Putamen (tissue), 1 donor: Measurements from ENCODE around the gene MASP2.
"Not testable (repeated sequence)": the region's sequence is repeated elsewhere in the genome, so short reads cannot be mapped to it uniquely, and the experiment has no call there.

Experiments
- DNase-seq: peaks from one replicate; pipeline ENCODE4 v3.0.0-alpha.2; 2016; ENCODE audit warnings: low spot score

The MASP2 gene

GRCh38 chr1:11058595-11059154 is 11.6 kb upstream of the MASP2 start:
- no peak for DNase-seq

GRCh38 chr1:11058026-11058425 is 11.0 kb upstream of the MASP2 start:
- DNase-seq = no peak

- no peak for DNase-seq
Observed at GRCh38 chr1:11057477-11057876, 10.4 kb upstream of the MASP2 start.

- no peak for DNase-seq
Observed at GRCh38 chr1:11056504-11056903, 9.5 kb upstream of the MASP2 start.

- no peak for DNase-seq
Observed at GRCh38 chr1:11055676-11056075, 8.6 kb upstream of the MASP2 start.

- no peak for DNase-seq
Observed at GRCh38 chr1:11054666-11055065, 7.6 kb upstream of the MASP2 start.

- DNase-seq = no peak
Observed at GRCh38 chr1:11054181-11054580, 7.1 kb upstream of the MASP2 start.

- DNase-seq = no peak
Observed at GRCh38 chr1:11053758-11054137, 6.7 kb upstream of the MASP2 start.

GRCh38 chr1:11052839-11053757 is 6.1 kb upstream of the MASP2 start:
- DNase-seq = no peak

- DNase-seq = no peak
Observed at GRCh38 chr1:11051781-11052511, 4.9 kb upstream of the MASP2 start.

GRCh38 chr1:11051121-11051520 is 4.1 kb upstream of the MASP2 start:
- DNase-seq = not testable (repeated sequence)

GRCh38 chr1:11046270-11046566 is 821 bp downstream of the MASP2 start:
- no peak for DNase-seq

- no peak for DNase-seq
Observed at GRCh38 chr1:11045428-11046269, 1.4 kb downstream of the MASP2 start.

GRCh38 chr1:11044849-11045427 is 2.1 kb downstream of the MASP2 start:
- DNase-seq = no peak

GRCh38 chr1:11044086-11044848 is 2.8 kb downstream of the MASP2 start:
- no peak for DNase-seq

GRCh38 chr1:11042995-11043874 is 3.8 kb downstream of the MASP2 start:
- DNase-seq = no peak

- no peak for DNase-seq
Observed at GRCh38 chr1:11042065-11042464, 5.0 kb downstream of the MASP2 start.

- DNase-seq = no peak
Observed at GRCh38 chr1:11041048-11041447, 6.0 kb downstream of the MASP2 start.

GRCh38 chr1:11040105-11040429 is 7.0 kb downstream of the MASP2 start:
- DNase-seq = not testable (repeated sequence)
